GM08714 (cell line): Measurements from ENCODE around the gene LCN6.
"Not testable (repeated sequence)": the region's sequence is repeated elsewhere in the genome, so short reads cannot be mapped to it uniquely, and the experiment has no call there.

Experiments
- H3K4me3 ChIP-seq: fragments of 200-500 bp; sonication (Bioruptor generic); 2 replicates; pipeline ENCODE4 v1.5.1; 2014; ENCODE audit warnings: mild to moderate bottlenecking, low read length, inconsistent platforms
- ZNF274 ChIP-seq: IDR thresholded peaks from 2 replicates; pipeline ENCODE4 v1.6.1; 2012; ENCODE audit warnings: mild to moderate bottlenecking, low read depth, low read length

LCN6 gene

DNA sequence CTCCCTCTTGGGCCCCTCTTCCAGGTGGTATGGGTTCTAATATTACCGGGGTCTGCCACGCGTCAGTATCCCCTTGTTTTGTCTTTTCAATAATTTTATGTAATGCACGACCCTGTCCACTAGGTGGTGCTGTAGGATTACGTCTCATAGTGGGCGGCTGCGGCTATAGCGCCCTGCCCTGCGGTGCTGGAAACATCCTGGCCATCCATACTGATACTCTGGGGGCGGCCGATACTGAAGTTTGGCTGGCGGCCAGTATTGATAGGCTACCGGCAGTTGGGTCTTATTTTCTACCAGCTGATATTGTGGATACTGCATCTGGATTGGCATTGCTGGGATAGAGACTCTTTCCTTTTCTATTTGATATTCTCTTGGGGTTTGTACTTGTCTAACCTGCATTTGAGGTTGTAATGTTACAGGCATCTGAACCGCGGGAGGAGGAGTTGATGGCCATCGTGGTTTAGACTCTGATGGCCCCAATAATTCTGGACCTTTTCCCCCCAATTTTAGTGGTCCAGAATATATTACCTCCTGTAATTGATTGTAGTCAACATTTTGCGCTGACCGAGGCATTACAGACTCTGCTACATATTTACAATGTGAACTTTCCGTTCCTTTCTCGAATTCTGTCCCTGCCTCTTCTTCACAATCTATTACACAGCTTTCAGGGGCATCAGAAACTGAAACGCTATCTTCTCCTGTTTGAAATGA is 39.5 kb upstream of the LCN6 start:
- no peak for TF ChIP-seq ZNF274
- H3K4me3 ChIP-seq: no peak overlapping the region

DNA sequence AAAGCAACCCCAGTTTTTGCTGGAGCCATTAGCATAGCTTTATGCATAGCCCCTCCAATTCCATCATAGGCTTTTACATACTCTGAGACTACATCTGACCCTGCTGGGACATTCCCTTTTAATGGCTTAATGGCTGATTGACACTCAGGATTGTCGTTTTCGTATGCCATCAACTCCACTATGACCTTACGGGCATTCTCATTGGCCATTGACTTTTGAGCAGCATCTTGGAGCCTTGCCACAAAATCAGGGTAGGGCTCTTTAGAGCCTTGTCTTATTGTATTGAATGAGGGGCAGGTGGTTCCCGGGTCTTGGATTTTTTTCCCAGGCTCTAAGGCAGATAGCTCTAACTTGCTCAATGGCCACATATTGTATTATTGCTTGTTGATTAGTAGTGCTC is 38.7 kb upstream of the LCN6 start:
- H3K4me3 ChIP-seq: not testable (repeated sequence)

DNA sequence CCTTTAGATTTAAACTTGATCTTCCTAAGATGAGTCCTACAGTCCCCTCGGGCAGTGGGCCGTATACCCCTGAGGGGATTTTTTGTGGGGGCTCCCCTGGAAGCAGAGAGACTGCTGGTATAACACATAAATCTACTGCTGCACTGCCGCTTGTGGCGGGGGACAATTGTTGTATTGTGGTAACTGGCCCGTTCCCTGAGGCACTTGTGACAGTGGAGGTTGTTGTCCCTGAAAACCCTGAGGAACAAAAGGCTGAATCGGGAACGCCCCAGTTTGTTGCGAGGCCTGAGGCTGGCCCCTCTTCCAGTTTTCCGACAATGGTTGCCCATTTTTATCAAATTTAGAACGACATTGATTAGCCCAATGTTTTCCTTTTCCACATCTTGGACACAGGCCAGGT is 38.1 kb upstream of the LCN6 start:
- no peak overlapping the region for H3K4me3 ChIP-seq
- no peak for TF ChIP-seq ZNF274

DNA sequence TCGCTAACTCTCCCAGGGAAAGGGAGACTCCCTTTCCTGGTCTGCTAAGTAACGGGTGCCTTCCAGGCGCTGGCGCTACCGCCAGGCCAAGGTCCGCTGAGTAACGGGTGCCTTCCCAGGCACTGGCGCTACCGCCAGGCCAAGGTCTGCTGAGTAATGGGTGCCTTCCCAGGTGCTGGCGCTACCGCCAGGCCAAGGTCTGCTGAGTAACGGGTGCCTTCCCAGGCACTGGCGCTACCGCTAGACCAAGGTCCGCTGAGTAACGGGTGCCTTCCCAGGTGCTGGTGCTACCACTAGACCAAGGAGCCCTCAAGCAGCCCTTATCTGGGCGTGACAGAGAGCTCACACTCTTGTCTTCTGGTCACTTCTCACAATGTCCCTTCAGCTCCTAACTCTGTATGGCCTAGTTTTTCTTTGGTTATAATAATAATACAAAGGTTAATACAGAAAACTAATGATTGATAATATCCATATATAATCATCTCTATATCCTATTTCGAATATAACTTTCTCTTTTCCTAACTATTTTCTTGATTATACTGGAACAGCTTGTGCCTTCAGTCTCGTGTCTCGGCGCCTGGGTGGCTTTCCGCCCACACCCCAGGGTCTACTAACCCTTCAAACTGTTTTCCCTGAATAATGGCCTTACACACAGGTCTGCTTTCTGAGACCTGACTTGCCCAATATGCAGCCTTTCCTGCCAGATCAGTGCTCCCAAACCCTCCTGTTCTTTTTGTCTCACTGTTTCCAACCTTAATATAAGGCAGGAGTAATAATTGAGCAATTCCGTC is 37.4 kb upstream of the LCN6 start:
- H3K4me3 ChIP-seq: not testable (repeated sequence)

DNA sequence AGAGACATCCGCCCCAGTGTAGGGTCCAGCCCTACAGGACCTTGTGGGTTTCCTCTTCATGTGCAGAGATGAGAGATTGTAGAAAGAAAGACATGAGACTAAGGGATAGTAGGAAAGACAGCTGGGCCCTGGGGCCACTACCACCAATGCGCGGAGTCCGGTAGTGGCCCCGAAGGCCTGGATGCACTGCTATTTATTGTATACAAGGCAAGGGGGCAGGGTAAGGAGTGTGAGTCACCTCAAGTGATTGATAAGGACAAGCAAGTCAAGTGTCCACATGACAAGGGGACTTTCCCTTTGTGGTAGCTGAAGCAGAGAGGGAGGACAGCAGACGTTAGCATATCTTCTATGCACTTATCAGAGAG is 36.7 kb upstream of the LCN6 start:
- TF ChIP-seq ZNF274: no peak
- no peak overlapping the region for H3K4me3 ChIP-seq

DNA sequence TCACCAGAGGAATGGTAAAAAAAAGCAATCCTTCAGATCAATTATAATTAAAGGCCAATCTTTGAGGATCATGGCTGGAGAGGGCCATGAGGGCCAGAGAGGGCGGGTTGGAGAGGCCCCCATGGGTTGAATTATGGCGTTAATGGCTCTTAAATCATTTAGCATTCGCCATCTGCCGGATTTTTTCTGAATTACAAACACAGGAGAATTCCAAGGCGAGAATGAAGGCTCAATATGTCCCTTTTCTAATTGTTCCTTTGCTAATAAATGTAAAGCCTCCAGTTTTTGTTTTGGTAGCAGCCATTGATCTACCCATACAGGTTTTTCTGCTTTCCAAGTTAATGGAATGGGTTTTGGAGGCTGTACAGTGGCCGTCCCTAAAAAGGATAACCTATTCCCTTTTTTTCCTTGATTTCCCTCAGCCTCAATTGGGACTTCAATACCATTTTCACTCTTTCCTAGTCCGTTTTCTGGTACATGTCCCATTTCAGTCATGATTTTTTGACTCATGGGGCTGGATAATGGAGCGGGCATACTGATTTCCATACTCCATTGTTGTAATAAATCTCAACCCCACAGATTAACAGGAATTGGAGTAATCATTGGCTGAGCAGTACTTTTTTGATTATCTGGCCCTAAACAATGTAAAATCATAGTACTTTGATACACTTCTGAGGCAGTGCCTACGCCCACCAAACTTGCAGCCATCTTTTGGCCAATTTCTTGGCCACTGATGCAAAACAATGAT is 36.1 kb upstream of the LCN6 start:
- TF ChIP-seq ZNF274: no peak
- no peak overlapping the region for H3K4me3 ChIP-seq

DNA sequence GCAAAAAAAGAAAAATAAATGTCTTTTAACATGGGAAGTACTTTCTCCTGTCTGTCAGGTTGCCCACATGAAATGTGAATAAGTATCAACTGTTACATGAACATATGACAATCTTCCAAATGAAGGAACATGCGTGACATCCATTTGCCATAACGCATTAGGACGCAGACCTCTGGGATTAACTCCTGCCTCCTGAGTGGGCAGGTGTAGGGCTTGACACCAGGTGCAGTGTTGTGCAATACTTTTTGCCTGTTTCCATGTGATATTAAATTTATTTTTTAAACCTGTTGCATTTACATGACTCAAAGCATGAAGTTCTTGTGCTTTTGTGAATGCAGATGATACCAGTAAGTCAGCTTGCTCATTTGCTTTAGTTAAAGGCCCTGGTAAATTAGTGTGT is 34.1 kb upstream of the LCN6 start:
- no peak overlapping the region for H3K4me3 ChIP-seq

DNA sequence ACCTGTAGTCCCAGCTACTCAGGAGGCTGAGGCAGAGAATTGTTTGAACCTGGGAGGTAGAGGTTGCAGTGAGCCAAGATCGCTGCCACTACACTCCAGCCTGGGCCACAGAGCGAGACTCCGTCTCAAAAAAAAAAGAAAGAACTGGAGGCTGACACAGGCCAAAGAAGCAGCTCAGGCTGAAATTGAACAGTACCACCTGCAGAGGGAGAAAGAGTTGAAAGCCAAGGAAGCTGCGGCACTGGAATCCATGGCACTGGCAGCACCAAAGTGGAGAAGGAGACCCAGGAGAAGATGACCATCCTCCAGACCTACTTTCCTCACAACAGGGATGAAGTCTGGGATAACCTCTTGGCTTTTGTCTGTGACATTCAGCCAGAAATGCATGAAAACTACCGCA is 31.5 kb upstream of the LCN6 start:
- TF ChIP-seq ZNF274: no peak
- no peak overlapping the region for H3K4me3 ChIP-seq

More for the DNA sequence above, 34.1 kb upstream of the LCN6 start:
- TF ChIP-seq ZNF274: no peak

DNA sequence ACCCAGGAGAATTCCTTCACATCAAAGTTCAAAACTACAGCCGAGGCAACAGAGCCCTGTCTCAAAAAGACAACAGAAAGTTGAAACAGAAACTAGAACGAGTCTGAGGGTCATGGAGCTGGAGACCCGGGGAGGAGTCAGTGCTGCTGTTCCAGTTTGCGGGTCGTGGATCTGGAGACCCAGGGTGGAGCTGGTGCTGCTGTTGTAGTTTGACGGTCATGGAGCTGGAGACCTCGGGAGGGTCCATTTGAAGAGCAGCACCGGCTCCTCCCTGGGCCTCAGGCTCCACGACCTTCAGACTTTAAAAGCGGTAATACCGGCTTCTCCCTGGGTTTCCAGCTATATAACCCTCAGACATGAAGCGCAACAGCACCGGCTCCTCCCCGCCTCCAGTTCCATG is 29.0 kb upstream of the LCN6 start:
- no peak overlapping the region for H3K4me3 ChIP-seq
- TF ChIP-seq ZNF274: no peak

DNA sequence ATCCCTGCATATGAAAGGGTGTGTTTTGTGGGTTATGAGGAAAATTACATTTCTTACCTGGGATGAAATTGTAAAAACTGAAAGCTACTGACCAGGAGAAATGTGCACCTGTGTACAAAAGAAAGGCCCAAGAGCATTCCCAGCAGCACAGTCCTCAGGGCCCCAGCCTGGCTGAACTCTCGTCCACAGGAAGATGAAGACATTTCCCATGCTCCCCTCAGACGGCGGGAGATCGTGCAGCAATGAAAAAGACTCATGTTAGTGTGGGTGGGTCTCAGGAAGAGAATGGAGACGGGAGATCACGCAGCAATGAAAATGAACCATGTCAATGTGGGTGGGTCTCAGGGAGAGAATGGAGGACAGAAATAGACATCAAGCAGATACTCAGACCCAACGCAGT is 28.6 kb upstream of the LCN6 start:
- no peak overlapping the region for H3K4me3 ChIP-seq
- no peak for TF ChIP-seq ZNF274

DNA sequence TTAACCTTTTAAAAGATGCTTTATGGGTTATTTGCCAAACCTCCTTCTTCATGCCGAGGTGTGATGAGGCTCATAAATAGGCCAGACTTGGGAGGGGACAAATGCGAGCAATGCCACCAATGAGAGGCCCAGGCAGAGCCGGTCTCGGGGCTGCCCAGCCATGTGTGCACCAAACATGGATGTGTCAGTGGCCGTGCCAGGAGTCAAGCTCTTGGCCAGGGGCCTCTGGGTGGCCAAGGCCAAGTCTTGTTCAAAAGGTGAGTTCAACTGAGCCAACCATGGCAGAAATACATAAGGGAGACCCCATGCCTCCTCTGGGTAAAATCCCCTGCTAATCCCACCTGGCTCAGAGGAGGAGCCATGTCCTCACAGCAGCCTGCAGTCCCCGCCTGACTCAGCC is 26.9 kb upstream of the LCN6 start:
- no peak overlapping the region for H3K4me3 ChIP-seq
- no peak for TF ChIP-seq ZNF274

DNA sequence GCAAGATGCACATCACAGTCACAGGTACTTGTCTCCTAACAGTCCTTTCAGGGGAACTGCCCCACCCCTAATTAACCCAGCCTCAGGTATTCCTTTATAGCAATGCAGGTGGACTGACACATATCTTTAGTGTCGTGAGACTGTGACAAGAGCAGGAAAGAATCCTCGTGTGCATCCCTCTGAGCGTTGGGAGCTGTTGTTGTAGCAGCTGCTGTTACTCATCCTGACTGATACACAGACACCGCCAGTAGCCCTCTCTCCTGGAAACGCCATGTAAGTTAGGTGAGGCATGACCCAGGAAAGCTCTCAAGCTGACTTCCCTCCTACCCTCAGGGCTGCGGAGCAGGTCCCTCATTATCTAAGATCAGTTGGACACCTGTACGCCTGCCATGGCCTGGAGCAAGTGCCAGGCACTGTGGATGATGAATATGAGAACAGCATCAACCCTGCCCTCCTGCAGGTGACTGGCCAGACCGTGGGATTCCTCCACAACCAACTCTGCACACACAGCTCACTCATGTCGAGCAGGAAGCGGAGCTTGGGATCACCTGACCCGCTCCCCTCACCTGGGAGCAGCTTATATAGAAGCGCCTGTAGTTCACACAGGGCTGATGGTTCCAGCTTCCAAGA is 26.2 kb upstream of the LCN6 start:
- no peak overlapping the region for H3K4me3 ChIP-seq
- no peak for TF ChIP-seq ZNF274

DNA sequence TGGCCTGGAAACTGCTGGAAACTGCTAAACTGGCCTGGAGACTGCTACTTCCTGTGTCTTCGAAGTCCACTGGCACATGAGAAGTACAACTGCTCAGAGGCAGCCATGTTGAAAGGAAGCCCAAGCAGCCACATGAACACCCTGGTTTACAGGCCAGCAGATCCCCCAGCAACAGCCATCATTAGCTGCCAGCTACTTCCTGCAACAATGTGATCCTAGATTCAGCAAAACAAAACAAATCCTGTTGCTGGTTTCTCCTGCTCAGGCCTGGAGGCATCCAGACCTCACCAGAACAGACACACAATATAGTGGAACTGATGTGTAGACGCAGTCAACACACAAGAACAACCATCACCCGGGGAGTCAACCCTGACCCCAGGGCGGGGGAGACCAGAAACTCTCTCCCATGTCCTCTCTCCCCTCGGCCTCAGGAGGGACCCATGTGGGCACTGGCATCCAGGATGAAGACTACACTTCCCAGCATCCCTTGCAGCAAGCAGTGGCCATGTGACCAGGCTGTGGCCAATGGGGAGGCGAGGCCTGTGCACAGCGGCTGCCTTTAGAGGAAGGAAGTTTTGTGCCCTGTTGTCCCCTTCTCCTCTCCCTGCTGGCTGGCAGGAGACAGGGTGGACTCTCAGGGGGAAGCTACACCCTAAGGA is 25.2 kb upstream of the LCN6 start:
- no peak for TF ChIP-seq ZNF274
- no peak overlapping the region for H3K4me3 ChIP-seq

DNA sequence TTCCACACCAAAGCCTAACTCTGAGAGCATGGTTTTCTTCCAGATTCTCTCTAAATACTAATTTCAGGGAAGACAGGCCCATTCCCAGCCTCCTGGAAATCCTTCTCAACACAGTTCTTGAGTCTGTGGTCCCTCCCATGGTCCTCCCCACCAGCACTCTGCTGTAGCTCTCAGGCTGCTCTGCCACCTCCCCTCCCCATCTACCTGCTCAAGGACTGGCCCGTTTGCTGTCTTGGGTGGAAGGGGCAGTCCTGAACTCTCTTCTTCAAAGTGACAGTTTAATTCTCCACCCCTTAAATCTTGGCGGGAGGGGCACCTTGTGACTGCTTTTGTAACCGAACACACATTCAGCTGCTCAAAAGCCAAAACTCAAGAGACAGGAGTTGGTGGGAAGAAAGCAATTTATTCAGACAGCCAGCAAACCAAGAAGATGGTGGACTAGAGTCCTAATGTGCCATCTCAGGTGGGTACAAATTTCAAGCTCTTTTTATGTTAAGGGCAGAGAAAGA is 23.6 kb upstream of the LCN6 start:
- no peak overlapping the region for H3K4me3 ChIP-seq
- TF ChIP-seq ZNF274: no peak
